NCI-H2029 (cell line): ENCODE results near the gene GPA33.
A peak's percentile ranks its signal among the peaks of the same experiment; 100 is the strongest.
"Not testable (repeated sequence)": the region's sequence is repeated elsewhere in the genome, so short reads cannot be mapped to it uniquely, and the experiment has no call there.

ENCODE experiments used
- DNase-seq: peaks from one replicate; lab custom pipeline; 2025; lab: John Stamatoyannopoulos, UW

Gene GPA33

GRCh38 chr1:167056529-167057231 is 33.5 kb downstream of the GPA33 start:
- no peak for DNase-seq

DNA sequence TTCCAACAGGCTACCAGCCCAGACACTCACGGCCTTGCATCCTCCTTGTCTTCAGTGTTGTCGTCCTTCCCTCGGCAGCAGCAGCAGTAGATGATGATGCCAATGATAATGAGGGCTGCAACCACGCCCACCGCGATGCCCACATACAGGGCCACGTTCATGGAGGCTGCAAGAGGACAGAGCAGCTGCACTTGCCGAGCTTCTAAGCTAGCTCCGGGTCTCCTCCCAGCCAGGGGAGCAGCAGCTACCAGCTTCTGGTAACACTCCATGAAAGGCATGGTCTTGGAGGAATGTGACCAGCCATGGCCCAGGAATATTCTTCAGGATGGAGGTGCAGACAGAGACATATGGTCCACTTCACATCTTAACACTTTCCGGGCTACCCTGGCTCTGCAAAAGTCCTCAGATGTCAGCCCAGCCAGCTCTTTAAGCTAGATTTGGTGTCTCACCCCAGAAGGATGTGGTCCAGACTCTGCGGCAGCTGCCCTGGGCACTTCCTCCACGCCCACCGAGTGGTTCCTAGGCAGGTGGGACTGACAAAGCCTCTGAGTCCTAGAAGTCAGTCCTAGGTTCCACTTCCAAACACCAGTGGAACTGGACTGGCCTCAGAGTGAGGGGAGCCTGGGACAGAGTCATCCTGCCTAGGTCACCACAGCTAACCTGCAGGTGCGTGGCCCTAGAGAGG is 35.1 kb downstream of the GPA33 start:
- no peak for DNase-seq

GRCh38 chr1:167054531-167054930 is 35.6 kb downstream of the GPA33 start:
- no peak for DNase-seq

DNA sequence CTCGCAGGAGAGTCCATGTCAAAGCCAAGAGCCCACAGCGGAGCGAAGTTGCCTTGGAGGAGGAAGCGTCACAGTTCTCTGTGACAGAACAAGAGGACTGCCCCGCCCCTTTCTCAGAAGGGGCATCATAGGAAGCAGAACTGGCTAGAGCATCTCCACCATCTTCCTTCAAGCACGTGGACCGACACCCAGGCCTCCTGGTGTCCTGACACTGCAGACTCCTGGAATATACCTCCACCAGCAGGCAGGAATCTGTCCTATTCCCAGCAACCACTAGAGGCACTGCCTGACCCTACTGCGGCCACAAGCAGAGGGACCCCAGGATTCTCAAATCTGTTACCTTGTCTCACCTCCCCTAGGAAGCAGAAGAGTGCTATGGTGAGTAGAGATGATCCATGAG is 37.8 kb downstream of the GPA33 start:
- DNase-seq, result no peak

DNA sequence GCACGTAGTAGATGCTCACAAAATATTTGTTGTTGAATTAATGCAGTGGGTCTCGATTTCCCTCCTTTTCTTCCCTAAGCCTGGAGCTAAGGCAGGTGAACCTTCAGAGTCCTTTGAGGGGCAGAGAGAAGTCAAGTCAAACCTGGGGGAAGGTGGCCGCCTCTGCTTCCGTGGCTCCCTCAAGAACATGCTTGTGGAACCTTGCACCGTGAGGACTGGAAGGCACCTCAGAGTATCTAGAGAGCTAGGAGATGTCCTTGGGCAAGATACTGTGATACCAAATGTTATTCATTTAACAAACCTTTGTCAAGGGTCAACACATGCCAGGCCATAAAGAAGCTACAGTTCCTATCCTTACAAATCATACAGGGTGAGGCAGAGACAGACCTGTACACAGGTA is 38.3 kb downstream of the GPA33 start:
- no peak for DNase-seq

DNA sequence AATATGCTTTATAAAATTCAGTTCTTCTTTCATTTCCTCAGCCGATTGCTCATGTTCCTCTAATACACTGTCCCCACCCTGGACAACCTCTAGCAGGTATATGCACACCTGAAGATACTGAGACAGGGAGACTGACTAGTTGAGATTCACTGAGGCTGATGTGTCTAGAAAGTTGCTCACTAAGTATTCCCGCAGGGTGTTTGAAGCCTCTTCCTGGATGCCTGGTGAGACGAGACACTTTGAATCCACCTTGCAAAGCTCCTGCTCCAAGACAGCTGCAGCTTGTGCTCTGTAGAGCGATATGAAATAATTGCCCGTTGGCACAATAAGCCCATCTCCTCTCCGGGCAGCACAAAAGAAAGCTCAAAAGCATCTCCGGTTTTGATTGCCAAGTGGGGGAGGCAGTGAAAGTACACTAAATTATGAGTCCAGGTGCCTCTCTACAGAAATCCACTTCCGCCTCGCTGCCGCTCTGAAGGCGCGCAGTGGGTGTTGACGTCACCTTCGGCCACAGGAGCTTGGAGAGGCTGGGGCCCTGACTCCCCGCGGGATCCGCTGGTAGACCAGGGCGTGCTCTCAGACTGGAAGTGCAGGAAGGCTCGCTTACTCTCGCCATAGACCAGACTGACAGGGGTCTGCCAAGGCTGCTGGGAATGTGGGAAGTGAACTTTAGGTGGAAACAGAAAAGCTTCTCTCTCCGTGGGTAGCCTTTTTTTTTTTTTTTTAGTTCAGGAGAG is 46.3 kb downstream of the GPA33 start:
- peak; percentile 76 for DNase-seq

DNA sequence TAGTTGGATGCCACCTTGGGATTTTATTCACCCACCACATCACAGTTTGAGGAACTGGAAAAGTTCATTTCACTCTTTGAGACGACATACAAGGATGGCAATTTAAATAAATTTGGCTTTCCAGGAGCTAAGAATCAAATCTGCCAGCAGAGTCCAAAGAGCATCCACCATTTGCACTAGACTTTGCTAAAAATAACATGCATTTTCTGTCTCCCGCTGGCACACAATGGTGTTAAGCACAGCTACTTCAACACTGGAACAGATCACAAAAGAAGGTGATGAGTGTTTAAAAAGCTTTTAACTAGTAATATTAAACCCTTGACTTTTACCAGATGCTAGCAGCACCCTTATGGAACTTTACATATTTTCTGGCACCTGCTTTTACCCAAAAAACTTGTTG is 56.5 kb downstream of the GPA33 start:
- no peak for DNase-seq

DNA sequence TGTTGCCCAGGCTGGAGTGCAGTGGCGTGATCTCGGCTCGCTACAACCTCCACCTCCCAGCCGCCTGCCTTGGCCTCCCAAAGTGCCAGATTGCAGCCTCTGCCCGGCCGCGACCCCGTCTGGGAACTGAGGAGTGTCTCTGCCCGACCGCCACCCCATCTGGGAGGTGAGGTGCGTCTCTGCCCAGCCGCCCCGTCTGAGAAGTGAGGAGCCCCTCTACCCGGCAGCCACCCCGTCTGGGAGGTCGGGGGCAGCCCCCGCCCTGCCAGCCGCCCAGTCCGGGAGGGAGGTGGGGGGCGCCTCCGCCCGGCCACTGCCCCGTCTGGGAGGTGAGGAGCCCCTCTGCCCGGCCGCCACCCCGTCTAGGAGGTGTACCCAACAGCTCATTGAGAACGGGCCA is 60.6 kb downstream of the GPA33 start:
- not testable (repeated sequence) for DNase-seq

GRCh38 chr1:167022384-167022783 is 67.8 kb downstream of the GPA33 start:
- no peak for DNase-seq

DNA sequence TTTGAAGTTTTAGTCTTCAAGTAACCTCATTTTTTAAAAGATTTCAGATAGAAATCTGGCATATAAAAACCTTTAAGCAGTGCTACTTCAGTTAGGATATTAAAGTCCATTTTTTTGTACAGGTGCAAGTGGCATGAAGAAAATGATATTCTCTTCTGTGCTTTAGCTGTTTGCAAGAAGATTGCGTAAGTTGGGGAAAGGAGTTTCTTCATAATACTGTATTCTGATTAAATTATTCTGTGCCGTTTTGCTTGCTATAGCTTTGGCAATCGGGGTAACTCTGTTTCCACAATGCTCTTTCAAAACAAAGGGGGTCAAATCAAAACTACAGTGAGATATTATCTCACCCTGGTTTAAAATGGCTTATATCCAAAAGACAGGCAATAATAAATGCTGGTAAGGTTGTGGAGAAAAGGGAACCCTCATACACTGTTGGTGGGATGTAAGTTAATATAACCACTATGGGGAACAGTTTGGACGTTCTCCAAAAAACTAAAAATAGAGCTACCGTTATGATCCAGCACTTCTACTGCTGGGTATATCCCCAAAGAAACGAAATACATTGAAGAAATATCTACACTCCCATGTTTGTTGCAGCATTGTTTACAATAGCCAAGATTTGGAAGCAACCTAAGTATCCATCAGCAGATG is 74.0 kb downstream of the GPA33 start:
- no peak for DNase-seq

DNA sequence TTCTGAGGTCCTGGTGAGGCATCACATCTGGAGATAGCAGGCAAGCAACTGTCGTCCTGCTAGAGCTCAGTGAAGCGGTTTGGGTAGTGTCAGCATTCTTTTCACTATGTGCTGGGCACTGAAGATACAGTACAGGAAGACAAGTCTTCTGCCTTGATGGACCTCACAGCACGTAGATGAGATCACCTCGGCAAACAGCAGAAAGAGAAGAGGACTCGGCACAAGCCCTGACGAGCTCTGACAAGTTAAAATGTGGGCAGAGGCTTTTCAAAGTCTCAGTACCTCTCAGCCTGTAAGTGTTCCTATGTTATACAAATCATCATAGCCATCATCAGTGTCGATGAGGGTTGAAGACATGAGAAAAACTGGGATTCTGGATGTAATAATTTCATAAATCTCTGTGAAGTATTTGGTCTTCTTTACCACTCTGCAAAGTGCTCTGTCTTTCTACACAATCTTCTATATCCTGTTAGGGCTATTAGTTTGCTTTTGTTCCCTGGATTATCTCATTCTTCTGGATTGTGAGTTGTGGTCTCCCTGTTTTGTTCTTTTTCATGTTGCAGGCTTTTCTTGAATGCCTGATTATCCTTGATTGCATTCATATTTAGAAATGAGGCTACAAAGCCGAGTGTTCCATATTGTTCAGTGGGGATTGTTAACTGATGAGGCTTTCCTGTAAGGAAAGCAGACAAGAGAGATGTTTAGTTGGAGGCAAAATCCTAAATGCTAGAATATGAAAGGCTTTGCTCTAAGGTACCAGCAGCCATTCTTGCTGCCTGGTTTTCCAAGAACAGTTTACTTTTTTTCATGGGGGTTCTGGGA is 76.9 kb downstream of the GPA33 start:
- DNase-seq, result no peak

GRCh38 chr1:167012570-167012969 is 77.6 kb downstream of the GPA33 start:
- DNase-seq, result no peak

DNA sequence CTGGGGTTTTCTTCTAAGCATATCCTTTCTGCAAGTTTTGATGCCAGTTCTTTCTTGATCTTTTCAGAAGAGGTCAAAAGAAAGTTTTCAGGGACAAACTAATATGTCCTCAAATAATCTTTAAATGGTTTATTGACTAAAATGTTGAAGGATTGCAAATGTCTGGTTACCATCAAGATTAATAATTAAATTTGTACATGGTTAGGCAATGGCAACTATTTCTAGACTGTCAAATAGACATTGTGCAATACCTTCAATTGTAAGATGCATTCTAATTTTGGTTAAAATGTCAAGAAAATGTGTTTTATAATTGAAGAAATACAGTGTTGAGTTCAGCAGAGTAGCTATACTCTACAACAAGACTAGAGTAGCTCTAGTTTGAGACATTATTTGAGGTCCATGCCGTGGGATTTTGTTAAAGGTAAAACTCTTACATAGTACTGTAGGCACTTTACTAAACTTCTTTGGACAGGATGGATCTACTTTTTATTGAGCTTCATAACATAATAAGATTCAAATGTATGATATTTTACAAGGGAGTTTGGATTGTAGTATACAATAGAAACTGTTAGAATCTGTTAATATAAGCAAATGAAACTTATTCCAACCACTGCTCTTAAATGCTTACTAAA is 78.5 kb downstream of the GPA33 start:
- DNase-seq, result no peak

GRCh38 chr1:167003711-167004110 is 86.5 kb downstream of the GPA33 start:
- no peak for DNase-seq
